GM12801 (cell line): ENCODE measurements around the gene TLN1.

Experiments
- TF ChIP-seq, protein P1 (sequence below): IDR thresholded peaks from one replicate; pipeline ENCODE4 v1.5.1; 2011; ENCODE audit warnings: control low read depth; ENCODE audit not compliant: insufficient read length; ENCODE audit errors: extremely low read depth

TLN1 gene

DNA sequence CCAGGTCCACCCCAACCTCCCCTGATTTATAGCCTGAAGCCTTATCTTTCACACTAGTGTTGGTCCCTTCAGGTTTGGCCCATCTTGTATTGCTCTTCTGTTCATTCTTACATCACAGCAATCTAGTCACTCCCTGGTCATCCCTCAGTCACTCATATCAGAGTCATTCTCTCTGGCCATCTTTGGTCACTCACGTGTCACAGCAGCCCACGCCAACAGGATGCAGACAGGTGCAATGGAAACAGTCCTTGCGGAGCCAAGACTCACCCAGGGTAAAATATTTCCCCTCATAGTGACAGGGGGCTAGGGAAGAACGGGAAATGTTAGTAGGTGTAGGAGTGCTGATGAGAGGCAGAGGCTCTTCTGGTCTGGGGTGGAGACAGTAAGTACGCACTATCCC lies 21.5 kb upstream of the TLN1 start:
- TF ChIP-seq, protein P1, sequence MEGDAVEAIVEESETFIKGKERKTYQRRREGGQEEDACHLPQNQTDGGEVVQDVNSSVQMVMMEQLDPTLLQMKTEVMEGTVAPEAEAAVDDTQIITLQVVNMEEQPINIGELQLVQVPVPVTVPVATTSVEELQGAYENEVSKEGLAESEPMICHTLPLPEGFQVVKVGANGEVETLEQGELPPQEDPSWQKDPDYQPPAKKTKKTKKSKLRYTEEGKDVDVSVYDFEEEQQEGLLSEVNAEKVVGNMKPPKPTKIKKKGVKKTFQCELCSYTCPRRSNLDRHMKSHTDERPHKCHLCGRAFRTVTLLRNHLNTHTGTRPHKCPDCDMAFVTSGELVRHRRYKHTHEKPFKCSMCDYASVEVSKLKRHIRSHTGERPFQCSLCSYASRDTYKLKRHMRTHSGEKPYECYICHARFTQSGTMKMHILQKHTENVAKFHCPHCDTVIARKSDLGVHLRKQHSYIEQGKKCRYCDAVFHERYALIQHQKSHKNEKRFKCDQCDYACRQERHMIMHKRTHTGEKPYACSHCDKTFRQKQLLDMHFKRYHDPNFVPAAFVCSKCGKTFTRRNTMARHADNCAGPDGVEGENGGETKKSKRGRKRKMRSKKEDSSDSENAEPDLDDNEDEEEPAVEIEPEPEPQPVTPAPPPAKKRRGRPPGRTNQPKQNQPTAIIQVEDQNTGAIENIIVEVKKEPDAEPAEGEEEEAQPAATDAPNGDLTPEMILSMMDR: no peak

DNA sequence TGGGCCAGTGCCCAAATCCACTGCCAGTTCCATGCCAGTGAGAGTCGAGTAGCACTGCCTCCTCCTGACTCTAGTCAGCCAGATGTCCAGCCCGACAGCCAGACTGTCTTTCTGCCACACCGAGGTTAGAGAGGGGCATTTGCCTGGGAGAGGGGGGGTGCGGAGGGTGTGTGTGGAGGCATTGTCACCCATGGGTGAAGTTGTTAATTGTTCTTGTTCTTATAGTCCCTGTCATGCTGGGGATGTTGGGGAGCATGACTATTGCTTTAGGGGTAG lies 18.2 kb upstream of the TLN1 start:
- TF ChIP-seq, protein P1: no peak

DNA sequence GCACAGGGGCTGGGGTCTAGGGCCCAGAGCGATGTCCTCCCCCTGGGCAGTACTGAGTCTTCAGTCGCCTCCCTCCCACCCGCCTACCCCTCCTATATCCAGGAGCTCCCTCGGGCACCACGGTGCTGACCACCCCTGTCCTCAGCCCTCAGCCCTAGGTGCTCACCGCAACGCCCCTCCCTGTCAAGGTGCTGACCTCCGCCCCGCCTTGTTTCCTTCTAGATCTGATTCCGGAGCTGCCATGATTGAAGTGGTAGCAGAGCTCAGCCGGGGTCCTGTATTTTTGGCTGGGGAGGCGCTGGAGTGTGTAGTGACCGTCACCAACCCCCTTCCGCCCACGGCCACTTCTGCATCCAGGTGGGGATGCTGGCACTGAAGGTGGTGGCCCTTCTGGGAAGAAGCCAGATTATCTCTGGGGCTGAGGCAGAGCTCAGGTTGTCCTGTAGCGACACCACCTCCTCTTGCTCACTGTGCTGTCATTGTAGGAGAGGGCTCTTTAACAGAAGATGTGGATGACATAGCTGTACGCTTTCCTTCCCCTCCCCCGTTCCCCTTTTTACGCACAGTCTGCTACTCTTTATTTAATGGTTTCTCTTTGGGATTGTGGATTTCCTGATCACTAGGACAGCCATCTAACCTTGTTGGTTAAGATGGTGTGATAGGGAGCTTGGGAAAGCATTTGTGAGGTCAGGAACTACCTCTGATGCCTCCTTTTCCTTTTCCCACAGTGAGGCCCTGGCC lies 17.7 kb upstream of the TLN1 start:
- TF ChIP-seq, protein P1: no peak

DNA sequence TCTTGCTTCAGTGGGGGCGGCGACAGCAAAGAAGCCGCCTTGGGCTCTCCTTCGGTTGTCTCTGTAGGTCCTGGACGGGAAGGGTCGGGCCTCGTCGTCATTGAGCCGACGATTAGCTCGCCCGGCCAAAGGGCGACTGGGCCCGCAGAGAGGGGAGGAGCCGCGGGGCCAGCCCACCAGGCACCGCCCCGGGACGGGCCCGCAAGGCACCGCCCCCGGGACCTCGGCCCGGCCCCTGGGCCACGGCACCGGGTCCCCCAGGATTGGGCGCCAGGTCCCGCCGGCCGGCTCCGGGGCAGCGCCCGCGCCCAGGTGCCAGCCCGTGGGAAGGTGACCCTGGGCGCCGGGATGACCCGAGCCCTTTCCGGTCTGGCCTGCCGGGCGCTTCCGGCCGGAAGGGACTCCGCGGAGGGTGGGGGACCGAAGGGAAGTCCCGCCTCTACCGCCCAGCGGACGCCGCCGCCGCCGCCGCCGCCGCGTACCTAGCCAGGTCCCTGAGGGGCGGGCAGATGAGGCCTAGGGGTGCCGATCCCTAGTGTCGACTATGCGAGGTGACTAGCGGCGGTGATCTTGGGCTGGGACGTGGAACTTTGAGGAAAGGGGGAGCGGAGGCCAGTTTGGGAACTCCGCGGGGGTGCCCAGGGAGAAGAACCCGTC lies 17.0 kb upstream of the TLN1 start, which contains the start of the genes GBA2 and RGP1:
Gene GBA2 (minus strand): TSS at position 371 of the 657 bp plus-strand sequence. CDS start 524 bp downstream, outside the sequence.
Gene RGP1 (plus strand): TSS at position 430 of the 657 bp plus-strand sequence. CDS start 469 bp downstream, outside the sequence.
- TF ChIP-seq, protein P1: no peak

DNA sequence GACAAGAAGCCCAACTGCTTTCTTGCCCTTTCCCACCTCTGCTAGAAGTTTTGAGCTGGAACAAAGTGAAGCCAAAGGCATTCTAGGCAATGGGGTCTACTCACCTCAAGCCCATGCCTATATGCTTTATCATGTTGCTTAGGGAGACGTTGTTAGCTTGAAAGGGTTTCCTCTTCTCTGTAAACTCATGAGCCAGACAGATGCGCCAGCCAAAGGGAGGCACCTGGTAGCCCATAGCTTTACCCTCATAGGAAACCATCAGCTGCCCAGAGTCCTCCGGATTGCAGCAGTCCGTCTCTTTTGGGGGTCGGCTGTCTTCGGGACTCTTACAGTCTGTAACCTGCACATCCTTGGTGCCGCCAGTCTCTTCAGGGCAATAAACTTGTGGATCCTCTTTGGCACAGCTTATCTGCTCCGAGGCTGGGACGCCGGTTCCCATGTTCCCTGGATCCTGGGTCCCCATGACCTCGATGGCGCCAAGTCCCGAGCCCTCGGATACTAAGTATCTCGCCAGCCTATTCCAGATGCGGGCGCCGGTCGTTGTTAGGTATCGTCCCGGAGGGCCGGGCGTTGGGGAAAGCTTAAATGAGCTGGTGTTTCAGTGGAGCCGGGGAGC lies 16.4 kb upstream of the TLN1 start:
- TF ChIP-seq, protein P1: no peak

DNA sequence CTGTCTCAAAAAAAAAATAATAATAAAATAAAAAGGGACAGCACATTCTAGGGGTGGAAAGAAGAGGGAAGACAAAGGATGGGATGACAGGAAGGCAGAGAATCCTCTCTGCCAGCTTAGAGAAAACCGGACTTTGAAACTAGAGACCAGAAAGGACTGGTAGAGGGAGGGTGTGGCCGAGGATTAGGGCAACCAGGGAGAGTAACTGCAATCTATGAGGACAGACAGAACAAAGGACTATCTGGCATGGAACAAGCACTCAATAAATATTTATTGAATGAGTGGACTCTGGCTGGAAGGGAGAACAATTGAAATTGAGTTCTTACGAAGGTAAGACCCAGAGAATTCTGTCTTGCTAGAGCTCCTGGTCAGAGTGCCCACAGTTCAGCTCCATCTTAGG lies 14.6 kb upstream of the TLN1 start:
- TF ChIP-seq, protein P1: no peak

DNA sequence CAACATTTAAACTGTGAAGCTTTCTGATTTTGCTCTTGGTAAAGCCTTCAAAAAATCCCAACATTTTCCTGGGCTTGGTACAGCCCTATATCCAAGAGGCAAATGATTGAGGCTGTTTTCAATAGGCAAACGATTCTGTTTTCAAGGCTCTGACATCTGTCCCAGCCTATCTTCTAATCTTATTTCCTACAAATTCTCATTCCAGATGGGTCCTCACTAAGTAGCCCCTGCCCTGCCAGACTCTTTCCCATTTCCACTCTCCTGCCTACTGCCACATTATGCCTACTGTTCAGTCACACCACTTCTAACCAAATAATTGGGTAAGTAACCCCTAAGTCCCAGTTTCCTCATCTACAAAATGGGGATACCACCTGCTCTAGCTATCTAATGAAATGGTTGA lies 13.6 kb upstream of the TLN1 start:
- TF ChIP-seq, protein P1: no peak
